ENCODE results near the gene JAKMIP2. TPM values are rescaled to one million over a fixed set of nuclear protein-coding genes. Genes with fewer than 3 reads are reported as not detected.

JAKMIP2 gene
- total RNA-seq, 1 experiment from 2014 or later = 67.4 TPM

DNA sequence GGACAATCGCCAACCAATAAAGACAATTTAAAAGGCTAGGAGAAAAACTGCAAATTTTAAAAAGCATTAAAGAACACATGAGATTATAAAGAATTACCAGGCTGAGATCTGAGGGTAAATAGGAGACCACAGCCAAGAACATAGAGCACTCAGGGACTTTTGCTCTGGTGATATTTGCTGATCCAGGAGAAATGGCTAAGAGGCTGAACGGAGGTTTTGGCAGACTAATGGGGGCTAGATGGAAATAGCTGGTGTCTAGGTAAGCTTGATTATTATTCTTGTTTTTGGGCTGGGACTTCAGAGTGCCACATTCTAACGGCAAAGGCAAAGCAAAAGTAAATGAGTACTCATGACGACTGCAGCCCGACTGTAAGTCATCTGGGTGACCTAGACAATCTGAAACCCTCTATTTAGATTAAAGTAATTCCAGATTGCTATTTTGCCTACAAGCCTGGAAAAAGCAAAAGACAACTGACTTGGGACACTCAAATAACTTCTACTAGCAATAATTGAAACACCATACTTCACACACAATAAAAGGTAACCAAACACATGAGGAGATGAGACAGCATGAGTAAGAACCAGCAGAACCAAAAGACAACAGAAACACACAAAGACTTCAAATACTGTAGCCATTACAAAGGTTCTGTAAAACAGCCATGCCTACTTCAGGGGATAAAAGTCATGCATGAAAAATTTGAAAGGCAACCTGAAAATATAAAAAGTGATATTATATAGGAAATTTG lies 68.8 kb downstream of the JAKMIP2 start:
- TF ChIP-seq, protein P1, sequence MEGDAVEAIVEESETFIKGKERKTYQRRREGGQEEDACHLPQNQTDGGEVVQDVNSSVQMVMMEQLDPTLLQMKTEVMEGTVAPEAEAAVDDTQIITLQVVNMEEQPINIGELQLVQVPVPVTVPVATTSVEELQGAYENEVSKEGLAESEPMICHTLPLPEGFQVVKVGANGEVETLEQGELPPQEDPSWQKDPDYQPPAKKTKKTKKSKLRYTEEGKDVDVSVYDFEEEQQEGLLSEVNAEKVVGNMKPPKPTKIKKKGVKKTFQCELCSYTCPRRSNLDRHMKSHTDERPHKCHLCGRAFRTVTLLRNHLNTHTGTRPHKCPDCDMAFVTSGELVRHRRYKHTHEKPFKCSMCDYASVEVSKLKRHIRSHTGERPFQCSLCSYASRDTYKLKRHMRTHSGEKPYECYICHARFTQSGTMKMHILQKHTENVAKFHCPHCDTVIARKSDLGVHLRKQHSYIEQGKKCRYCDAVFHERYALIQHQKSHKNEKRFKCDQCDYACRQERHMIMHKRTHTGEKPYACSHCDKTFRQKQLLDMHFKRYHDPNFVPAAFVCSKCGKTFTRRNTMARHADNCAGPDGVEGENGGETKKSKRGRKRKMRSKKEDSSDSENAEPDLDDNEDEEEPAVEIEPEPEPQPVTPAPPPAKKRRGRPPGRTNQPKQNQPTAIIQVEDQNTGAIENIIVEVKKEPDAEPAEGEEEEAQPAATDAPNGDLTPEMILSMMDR (conservative IDR thresholded peaks at IDR 0.05; ENCODE audit: low read depth, low read length) = no peak
- TF ChIP-seq EZH2 (IDR thresholded peaks at IDR 0.05; ENCODE audit: borderline replicate concordance, low read depth, low read length, poor library complexity, severe bottlenecking) = no peak
- peak overlapping the region; percentile 82 for H3K27ac ChIP-seq (ENCODE audit: low read depth, low read length, poor library complexity, severe bottlenecking)
- no peaks in the 10 kb centered on the region for H3K9me3 ChIP-seq (ENCODE audit: low read depth, low read length, poor library complexity, severe bottlenecking)
- peak overlapping the region; percentile 30 for H3K4me3 ChIP-seq (ENCODE audit: low read depth, low read length, poor library complexity, severe bottlenecking)
- ChIA-PET CTCF (interaction anchor here (1.0 kb wide), 1 partner anchor 109 kb away, joined by 3 read pairs; no protein-coding TSS in a partner anchor), POLR2A (ENCODE audit: low non-redundant PET) (interaction anchor here (0.9 kb wide), 1 partner anchor 30 kb away, joined by 3 read pairs; no protein-coding TSS in a partner anchor)
- no peaks in the 10 kb centered on the region for H3K27me3 ChIP-seq (replicated peaks; ENCODE audit: insufficient read depth, low read depth, low read length, poor library complexity)
- BruUV-seq (replicated peaks) = TSS peak; percentile 41
- H3K36me3 ChIP-seq (ENCODE audit: insufficient read depth, low read length, poor library complexity, severe bottlenecking) = no peaks in the 10 kb centered on the region
- peak; percentile 53 for DNase-seq (ENCODE audit: low spot score)
- peaks cover 62% of the 10 kb centered on the region for H3K4me1 ChIP-seq (ENCODE audit: insufficient read depth, low read length, poor library complexity, severe bottlenecking)
- intact Hi-C loops (cut with micrococcal nuclease; ENCODE audit: unreplicated experiment) = no loop called here

- intact Hi-C loops (cut with micrococcal nuclease; ENCODE audit: unreplicated experiment) = no loop called here
- TF ChIP-seq, protein P1 (conservative IDR thresholded peaks at IDR 0.05; ENCODE audit: low read depth, low read length) = no peak
- no peak for TF ChIP-seq EZH2 (IDR thresholded peaks at IDR 0.05; ENCODE audit: borderline replicate concordance, low read depth, low read length, poor library complexity, severe bottlenecking)
These were observed 69.9 kb downstream of the JAKMIP2 start for GRCh38 chr5:147712598-147712997.

GRCh38 chr5:147712019-147712418 lies 70.5 kb downstream of the JAKMIP2 start:
- Histone ChIP-seq H3K9me3 (ENCODE audit: low read depth, low read length, poor library complexity, severe bottlenecking) (no peaks in the 10 kb centered on the region), H3K36me3 (ENCODE audit: insufficient read depth, low read length, poor library complexity, severe bottlenecking) (no peaks in the 10 kb centered on the region), H3K27me3 (replicated peaks; ENCODE audit: insufficient read depth, low read depth, low read length, poor library complexity) (no peaks in the 10 kb centered on the region), H3K4me3 (ENCODE audit: low read depth, low read length, poor library complexity, severe bottlenecking) (no peak overlapping the region), H3K27ac (ENCODE audit: low read depth, low read length, poor library complexity, severe bottlenecking) (peak overlapping the region; percentile 82), H3K4me1 (ENCODE audit: insufficient read depth, low read length, poor library complexity, severe bottlenecking) (peaks cover 78% of the 10 kb centered on the region)
- no peak for DNase-seq (ENCODE audit: low spot score)
- POLR2A ChIA-PET (ENCODE audit: low non-redundant PET) = no interaction called here
- no TSS peak for BruUV-seq (replicated peaks)
- intact Hi-C loops (cut with micrococcal nuclease; ENCODE audit: unreplicated experiment) = no loop called here
- TF ChIP-seq, protein P1 (conservative IDR thresholded peaks at IDR 0.05; ENCODE audit: low read depth, low read length) = no peak
- TF ChIP-seq EZH2 (IDR thresholded peaks at IDR 0.05; ENCODE audit: borderline replicate concordance, low read depth, low read length, poor library complexity, severe bottlenecking) = no peak
- CTCF ChIA-PET = no interaction called here

More at GRCh38 chr5:147712598-147712997, 69.9 kb downstream of the JAKMIP2 start:
- BruUV-seq (replicated peaks) = no TSS peak
- Histone ChIP-seq H3K4me1 (ENCODE audit: insufficient read depth, low read length, poor library complexity, severe bottlenecking) (peaks cover 73% of the 10 kb centered on the region), H3K9me3 (ENCODE audit: low read depth, low read length, poor library complexity, severe bottlenecking) (no peaks in the 10 kb centered on the region), H3K36me3 (ENCODE audit: insufficient read depth, low read length, poor library complexity, severe bottlenecking) (no peaks in the 10 kb centered on the region), H3K4me3 (ENCODE audit: low read depth, low read length, poor library complexity, severe bottlenecking) (peak overlapping the region; percentile 30), H3K27ac (ENCODE audit: low read depth, low read length, poor library complexity, severe bottlenecking) (peak overlapping the region; percentile 82), H3K27me3 (replicated peaks; ENCODE audit: insufficient read depth, low read depth, low read length, poor library complexity) (no peaks in the 10 kb centered on the region)
- CTCF ChIA-PET = no interaction called here
- DNase-seq (ENCODE audit: low spot score) = peak; percentile 64
- POLR2A ChIA-PET (ENCODE audit: low non-redundant PET) = interaction anchor here (0.9 kb wide), 1 partner anchor 31 kb away, joined by 3 read pairs; no protein-coding TSS in a partner anchor

Data from A673 (cell line).